SU-DHL-6 (cell line): ENCODE results near the gene ACTN1.

ENCODE experiments used
- CTCF ChIP-seq: fragments of 200-600 bp; sonication (generic); IDR thresholded peaks from one replicate; pipeline ENCODE4 v1.5.1; 2017; ENCODE audit warnings: antibody characterized with exemption, mild to moderate bottlenecking, low read length, moderate library complexity; ENCODE audit not compliant: insufficient read depth, poor library complexity, severe bottlenecking
- EZH2phosphoT487 ChIP-seq: fragments of 200-600 bp; sonication (generic), shearing (Covaris generic); conservative IDR thresholded peaks from 2 replicates; pipeline ENCODE4 v1.6.1; 2018; ENCODE audit warnings: mild to moderate bottlenecking, antibody characterized with exemption, low read length, moderate library complexity, mixed read lengths

- TF ChIP-seq CTCF (no peak), EZH2phosphoT487 (no peak)
Measured at GRCh38 chr14:68918612-68919011, 60.5 kb downstream of the ACTN1 start.
